Spinal cord (tissue), 10 donors: ENCODE measurements around the gene ELP1. TPM values are rescaled to one million over a fixed set of nuclear protein-coding genes. Genes with fewer than 3 reads are reported as not detected.
"Not testable (repeated sequence)": the region's sequence is repeated elsewhere in the genome, so short reads cannot be mapped to it uniquely, and the experiment has no call there.

Source experiments
- DNase-seq, 6 donors: peaks; one replicate each; pipeline versions ENCODE4 v3.0.0 to v3.0.0-alpha.2; 2013 to 2015; ENCODE audit warnings: low spot score in 6 of 6, low read depth in 4 of 6
- H3K27ac ChIP-seq: one replicate; pipeline ENCODE4 v1.5.1; 2013; ENCODE audit warnings: low read depth, low read length, control low read depth
- H3K27me3 ChIP-seq: one replicate; pipeline ENCODE4 v1.6.1; 2013; ENCODE audit warnings: low read length; ENCODE audit not compliant: control insufficient read depth, insufficient read depth
- H3K36me3 ChIP-seq: one replicate; pipeline ENCODE4 v1.6.1; 2013; ENCODE audit warnings: low read length; ENCODE audit not compliant: control insufficient read depth, insufficient read depth
- H3K4me1 ChIP-seq: one replicate; pipeline ENCODE4 v1.6.1; 2013; ENCODE audit warnings: low read length; ENCODE audit not compliant: control insufficient read depth, insufficient read depth
- H3K4me3 ChIP-seq: one replicate; pipeline ENCODE4 v1.5.1; 2013; ENCODE audit warnings: low read depth, low read length, control low read depth
- H3K9me3 ChIP-seq: one replicate; pipeline ENCODE4 v1.6.1; 2013; ENCODE audit warnings: low read length; ENCODE audit not compliant: control insufficient read depth, insufficient read depth
- WGBS: methylation state at CpG from one replicate; pipeline ENCODE4 v1.1.5; 2013; ENCODE audit warnings: missing lambda C conversion rate; ENCODE audit not compliant: insufficient coverage; 5-methylcytosine and 5-hydroxymethylcytosine counted together
- polyA plus RNA-seq, 2 donors: library from polyadenylated mRNA; unstranded; fragments of 120-200 nt; gene quantifications; one replicate each; pipeline ENCODE4 v1.2.1, GENCODE V29; 2013; ENCODE audit not compliant: insufficient read length in 2 of 2
- total RNA-seq, 2 donors: library from RNA; depleted of rRNA in 1 of 2; stranded (reverse); fragments of 120-200 nt in 1 of 2; fragments of >200 nt in 1 of 2; gene quantifications; one replicate each; pipeline versions ENCODE4 v1.2.3 to v1.2.4, GENCODE V29; 2013 to 2014
- donor health status: healthy.

ELP1 gene
- total and polyA plus RNA-seq, 4 donors = 41.9 to 60.2 (median 55.2) TPM

DNA sequence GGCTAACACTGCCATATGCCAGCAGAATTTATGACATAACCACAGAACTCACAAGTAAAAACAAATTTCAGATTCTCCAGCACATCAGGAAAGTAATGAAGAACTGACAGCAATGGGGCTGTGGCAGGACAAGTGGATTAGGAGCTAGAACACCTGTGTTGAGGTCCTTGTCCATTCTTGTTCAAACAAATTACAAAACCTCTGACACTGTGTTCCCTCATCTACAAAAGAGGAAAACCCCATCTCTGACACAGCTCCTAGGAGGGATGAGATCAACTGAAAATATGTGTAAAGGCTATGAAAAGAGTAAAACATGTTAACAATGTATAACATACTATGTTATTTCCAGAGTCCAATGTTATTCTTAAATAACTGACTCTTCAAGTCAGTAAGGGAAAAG, 23.5 kb downstream of the ELP1 start:
- Histone ChIP-seq H3K4me3 (no peak overlapping the region), H3K27ac (no peak overlapping the region), H3K36me3 (peaks cover 31% of the 10 kb centered on the region), H3K27me3 (no peaks in the 10 kb centered on the region), H3K4me1 (no peaks in the 10 kb centered on the region), H3K9me3 (no peaks in the 10 kb centered on the region)
- no peak for DNase-seq

DNA sequence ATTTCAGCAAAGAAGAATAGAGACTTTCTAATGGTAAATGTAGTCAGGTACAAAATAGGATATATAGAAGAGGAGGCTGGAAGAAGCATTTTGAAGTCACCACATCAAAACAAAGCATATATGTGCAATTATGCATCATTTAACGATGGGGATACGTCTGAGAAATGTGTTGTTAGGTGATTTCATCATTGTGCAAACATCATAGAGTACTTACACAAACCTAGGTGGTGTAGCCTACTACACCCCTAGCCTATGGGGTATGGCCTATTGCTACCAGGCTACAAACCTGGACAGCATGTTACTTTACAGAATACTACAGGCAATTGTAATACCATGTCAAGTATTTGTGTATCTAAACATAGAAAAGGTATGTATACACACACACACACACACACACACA, 28.4 kb downstream of the ELP1 start:
- peaks cover 30% of the 10 kb centered on the region for H3K36me3 ChIP-seq
- no peaks in the 10 kb centered on the region for H3K9me3 ChIP-seq
- H3K4me3 ChIP-seq = no peak overlapping the region
- H3K27ac ChIP-seq = no peak overlapping the region
- no peaks in the 10 kb centered on the region for H3K27me3 ChIP-seq
- no peaks in the 10 kb centered on the region for H3K4me1 ChIP-seq
- WGBS = no CpG with 5 or more reads among the region's 2 CpGs
- no peak for DNase-seq

GRCh38 chr9:108904161-108904560, 29.8 kb downstream of the ELP1 start:
- H3K9me3 ChIP-seq = no peaks in the 10 kb centered on the region
- H3K4me3 ChIP-seq = no peak overlapping the region
- peaks cover 29% of the 10 kb centered on the region for H3K36me3 ChIP-seq
- H3K4me1 ChIP-seq = no peaks in the 10 kb centered on the region
- H3K27ac ChIP-seq = no peak overlapping the region
- no peak for DNase-seq
- no CpG with 5 or more reads among the region's 3 CpGs for WGBS
- no peaks in the 10 kb centered on the region for H3K27me3 ChIP-seq

GRCh38 chr9:108903420-108904103, 30.4 kb downstream of the ELP1 start:
- Histone ChIP-seq H3K27me3 (no peaks in the 10 kb centered on the region), H3K9me3 (no peaks in the 10 kb centered on the region), H3K36me3 (peaks cover 34% of the 10 kb centered on the region), H3K27ac (no peak overlapping the region), H3K4me3 (no peak overlapping the region), H3K4me1 (no peaks in the 10 kb centered on the region)
- DNase-seq = no peak
- 100% methylated on average over 1 of the region's 2 CpGs for WGBS

DNA sequence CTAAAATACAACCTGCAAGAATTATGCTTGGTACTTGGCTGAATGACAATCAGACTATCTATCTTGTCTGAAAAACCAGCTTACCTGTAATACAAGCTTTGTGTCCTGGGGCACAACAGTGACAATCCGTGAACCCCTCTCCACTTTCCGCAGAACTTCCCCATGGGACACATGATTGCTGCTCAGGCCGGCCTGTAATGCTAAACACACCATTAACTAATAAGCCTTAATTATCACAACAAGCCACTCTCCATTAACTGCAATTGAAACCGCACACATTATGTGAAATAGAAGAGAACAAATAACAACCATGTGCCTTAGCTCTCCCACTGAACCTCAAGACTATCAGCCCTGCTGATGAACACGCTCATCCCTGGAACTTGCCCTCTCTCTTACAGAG, 33.7 kb downstream of the ELP1 start:
- Histone ChIP-seq H3K27ac (no peak overlapping the region), H3K27me3 (no peaks in the 10 kb centered on the region), H3K36me3 (peaks cover 39% of the 10 kb centered on the region), H3K4me1 (no peaks in the 10 kb centered on the region), H3K9me3 (no peaks in the 10 kb centered on the region), H3K4me3 (no peak overlapping the region)
- peak in 1 of 6 donors; percentile 71 for DNase-seq
- 75% methylated on average over 5 of the region's 5 CpGs for WGBS

- not testable (repeated sequence) for H3K4me1 ChIP-seq, H3K27me3 ChIP-seq, H3K27ac ChIP-seq, DNase-seq, H3K9me3 ChIP-seq, H3K4me3 ChIP-seq
- H3K36me3 ChIP-seq = peaks cover 44% of the 10 kb centered on the region
- WGBS = 84% methylated on average over 4 of the region's 8 CpGs
Observed at GRCh38 chr9:108899023-108899695, 34.8 kb downstream of the ELP1 start.

- Histone ChIP-seq H3K36me3 (peaks cover 43% of the 10 kb centered on the region), H3K27me3 (no peaks in the 10 kb centered on the region), H3K27ac (no peak overlapping the region), H3K4me3 (no peak overlapping the region), H3K9me3 (no peaks in the 10 kb centered on the region), H3K4me1 (no peaks in the 10 kb centered on the region)
- no CpG with 5 or more reads among the region's 2 CpGs for WGBS
- no peak for DNase-seq
Observed at GRCh38 chr9:108897324-108898096, 36.4 kb downstream of the ELP1 start.

- Histone ChIP-seq H3K4me1 (no peaks in the 10 kb centered on the region), H3K4me3 (no peak overlapping the region), H3K9me3 (no peaks in the 10 kb centered on the region), H3K27me3 (no peaks in the 10 kb centered on the region), H3K27ac (no peak overlapping the region), H3K36me3 (peaks cover 46% of the 10 kb centered on the region)
- no CpG with 5 or more reads among the region's 4 CpGs for WGBS
- DNase-seq = no peak
Observed at GRCh38 chr9:108894225-108894997, 39.5 kb downstream of the ELP1 start.

- H3K27me3 ChIP-seq = no peaks in the 10 kb centered on the region
- peaks cover 32% of the 10 kb centered on the region for H3K36me3 ChIP-seq
- 93% methylated on average over 3 of the region's 4 CpGs for WGBS
- no peak overlapping the region for H3K4me3 ChIP-seq
- DNase-seq = peak in 2 of 6 donors; percentile 49 to 60
- no peak overlapping the region for H3K27ac ChIP-seq
- H3K4me1 ChIP-seq = no peaks in the 10 kb centered on the region
- H3K9me3 ChIP-seq = peaks cover 1% of the 10 kb centered on the region
Observed at GRCh38 chr9:108889649-108890067, 44.3 kb downstream of the ELP1 start.
